ENCODE data around the gene USP8.
A peak's percentile ranks its signal among the peaks of the same experiment; 100 is the strongest.
"Not testable (repeated sequence)": the region's sequence is repeated elsewhere in the genome, so short reads cannot be mapped to it uniquely, and the experiment has no call there.

Gene USP8

GRCh38 chr15:50484781-50485180 lies 60.6 kb downstream of the USP8 start:
- no peak for DNase-seq (ENCODE audit: low read depth)
- no peak overlapping the region for H3K4me3 ChIP-seq (ENCODE audit: low read depth, low read length)
- no peak for TF ChIP-seq CTCF (IDR thresholded peaks at IDR 0.05; ENCODE audit: control insufficient read depth, extremely low read depth, insufficient read depth)

- DNase-seq (ENCODE audit: low read depth): no peak
- TF ChIP-seq CTCF (IDR thresholded peaks at IDR 0.05; ENCODE audit: control insufficient read depth, extremely low read depth, insufficient read depth): no peak
- no peak overlapping the region for H3K4me3 ChIP-seq (ENCODE audit: low read depth, low read length)
These were observed 61.2 kb downstream of the USP8 start for GRCh38 chr15:50485389-50485788.

- no peak overlapping the region for H3K4me3 ChIP-seq (ENCODE audit: low read depth, low read length)
- no peak for DNase-seq (ENCODE audit: low read depth)
- TF ChIP-seq CTCF (IDR thresholded peaks at IDR 0.05; ENCODE audit: control insufficient read depth, extremely low read depth, insufficient read depth): no peak
These were observed 63.1 kb downstream of the USP8 start for GRCh38 chr15:50487287-50487686.

GRCh38 chr15:50493625-50494024 lies 69.4 kb downstream of the USP8 start:
- no peak overlapping the region for H3K4me3 ChIP-seq (ENCODE audit: low read depth, low read length)
- no peak for DNase-seq (ENCODE audit: low read depth)
- TF ChIP-seq CTCF (IDR thresholded peaks at IDR 0.05; ENCODE audit: control insufficient read depth, extremely low read depth, insufficient read depth): no peak

- not testable (repeated sequence) for H3K4me3 ChIP-seq (ENCODE audit: low read depth, low read length); DNase-seq (ENCODE audit: low read depth)
These were observed 70.3 kb downstream of the USP8 start for GRCh38 chr15:50494547-50494946.

GRCh38 chr15:50496692-50497091 lies 72.5 kb downstream of the USP8 start:
- DNase-seq (ENCODE audit: low read depth): no peak
- no peak for TF ChIP-seq CTCF (IDR thresholded peaks at IDR 0.05; ENCODE audit: control insufficient read depth, extremely low read depth, insufficient read depth)
- H3K4me3 ChIP-seq (ENCODE audit: low read depth, low read length): no peak overlapping the region

GRCh38 chr15:50500352-50500751 lies 76.1 kb downstream of the USP8 start:
- DNase-seq (ENCODE audit: low read depth): no peak
- TF ChIP-seq CTCF (IDR thresholded peaks at IDR 0.05; ENCODE audit: control insufficient read depth, extremely low read depth, insufficient read depth): no peak
- no peak overlapping the region for H3K4me3 ChIP-seq (ENCODE audit: low read depth, low read length)

- TF ChIP-seq CTCF (IDR thresholded peaks at IDR 0.05; ENCODE audit: control insufficient read depth, extremely low read depth, insufficient read depth): peak; percentile 53
These were observed 77.6 kb downstream of the USP8 start for GRCh38 chr15:50501815-50502214.

More at GRCh38 chr15:50501815-50502214, 77.6 kb downstream of the USP8 start:
- peak; percentile 95 for DNase-seq (ENCODE audit: low read depth)
- no peak overlapping the region for H3K4me3 ChIP-seq (ENCODE audit: low read depth, low read length)

Data from LNCaP clone FGC (cell line).